Neural crest cell (in vitro differentiated cells): ENCODE measurements around the gene TMEM203. TPM values are rescaled to one million over a fixed set of nuclear protein-coding genes. Genes with fewer than 3 reads are reported as not detected.

Source experiments
- DNase-seq: peaks from one replicate; pipeline ENCODE4 v3.0.0; 2021; ENCODE audit warnings: low read depth, mixed read lengths, low spot score
- H3K27ac Mint-ChIP-seq: one replicate; pipeline ENCODE4 v1.8.0; 2021; ENCODE audit warnings: mild to moderate bottlenecking, mixed read lengths; ENCODE audit not compliant: unreplicated experiment
- H3K27me3 Mint-ChIP-seq: 2 replicates; pipeline ENCODE4 v1.8.0; 2021; ENCODE audit warnings: low read depth, mild to moderate bottlenecking, mixed read lengths
- H3K36me3 Mint-ChIP-seq: 2 replicates; pipeline ENCODE4 v1.8.0; 2021; ENCODE audit warnings: low read depth, mild to moderate bottlenecking, mixed read lengths
- H3K4me1 Mint-ChIP-seq: 2 replicates; pipeline ENCODE4 v1.8.0; 2021; ENCODE audit warnings: mixed read lengths
- H3K4me3 Mint-ChIP-seq: one replicate; pipeline ENCODE4 v1.8.0; 2021; ENCODE audit warnings: mild to moderate bottlenecking, mixed read lengths
- H3K9me3 Mint-ChIP-seq: 2 replicates; pipeline ENCODE4 v1.8.0; 2021; ENCODE audit warnings: mixed read lengths
- CTCF ChIP-seq: fragments of 200-600 bp; sonication (generic); conservative IDR thresholded peaks from 2 replicates; pipeline ENCODE4 v1.5.0; 2021; ENCODE audit warnings: antibody characterized with exemption, mild to moderate bottlenecking
- total RNA-seq: library from RNA; stranded (reverse); gene quantifications from 2 replicates; pipeline ENCODE4 v1.2.1, GENCODE V29; 2021

Gene TMEM203
- total RNA-seq, 1 donor from 2014 or later, result 49.7 TPM

GRCh38 chr9:137179761-137180160 is 25.7 kb downstream of the TMEM203 start:
- no peaks in the 10 kb centered on the region for H3K4me1 Mint-ChIP-seq
- no peak for TF ChIP-seq CTCF
- no peaks in the 10 kb centered on the region for H3K9me3 Mint-ChIP-seq
- DNase-seq, result no peak
- H3K27ac Mint-ChIP-seq, result no peak overlapping the region
- H3K4me3 Mint-ChIP-seq, result no peak overlapping the region
- H3K27me3 Mint-ChIP-seq, result peaks cover 19% of the 10 kb centered on the region
- peaks cover 2% of the 10 kb centered on the region for H3K36me3 Mint-ChIP-seq

DNA sequence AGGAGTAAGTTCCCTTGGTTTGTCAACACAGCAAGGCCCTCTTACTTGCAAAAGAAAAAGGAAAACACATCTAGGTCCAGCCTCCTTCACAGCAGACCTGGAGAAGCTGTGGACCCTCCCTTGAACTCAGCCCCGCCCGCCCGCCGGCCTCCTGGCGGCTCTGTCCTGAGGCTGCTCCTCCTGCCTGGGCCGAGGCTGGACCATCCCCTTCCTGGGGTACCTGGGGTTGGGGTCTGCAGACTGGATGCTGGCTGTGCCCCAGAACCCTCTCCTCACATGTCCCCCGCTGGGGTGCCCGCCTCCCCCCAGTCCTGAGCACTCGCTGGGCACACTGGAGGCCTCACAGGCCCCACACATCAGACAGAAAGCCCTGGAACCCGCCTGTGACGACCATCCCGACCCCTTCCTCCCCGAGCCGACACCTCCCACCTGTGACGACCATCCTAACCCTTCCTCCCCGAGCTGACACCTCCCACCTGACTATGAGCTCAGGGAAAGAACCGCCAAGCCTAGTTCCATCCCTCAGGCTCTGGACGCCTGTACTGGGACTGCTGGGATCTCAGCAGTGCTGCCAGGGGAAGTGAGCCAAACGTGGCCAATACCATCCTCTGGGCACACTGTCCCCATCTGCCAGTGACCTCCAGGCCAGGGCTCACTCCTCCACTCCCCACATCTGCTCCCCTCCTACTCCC is 26.4 kb downstream of the TMEM203 start:
- Mint-ChIP-seq H3K36me3 (peaks cover 2% of the 10 kb centered on the region), H3K9me3 (no peaks in the 10 kb centered on the region), H3K27me3 (peaks cover 25% of the 10 kb centered on the region), H3K4me1 (no peaks in the 10 kb centered on the region), H3K27ac (peak overlapping the region; percentile 75), H3K4me3 (no peak overlapping the region)
- DNase-seq, result no peak
- no peak for TF ChIP-seq CTCF

- Mint-ChIP-seq H3K9me3 (no peaks in the 10 kb centered on the region), H3K4me1 (no peaks in the 10 kb centered on the region), H3K4me3 (no peak overlapping the region), H3K27me3 (peaks cover 32% of the 10 kb centered on the region), H3K36me3 (peaks cover 2% of the 10 kb centered on the region), H3K27ac (no peak overlapping the region)
- TF ChIP-seq CTCF, result no peak
- no peak for DNase-seq
Observed at GRCh38 chr9:137178201-137178938, 27.1 kb downstream of the TMEM203 start.

- Mint-ChIP-seq H3K4me3 (peak overlapping the region; percentile 7), H3K27ac (no peak overlapping the region), H3K9me3 (no peaks in the 10 kb centered on the region), H3K27me3 (peaks cover 46% of the 10 kb centered on the region), H3K36me3 (peaks cover 2% of the 10 kb centered on the region), H3K4me1 (no peaks in the 10 kb centered on the region)
- no peak for DNase-seq
- peak; percentile 63 for TF ChIP-seq CTCF
Observed at GRCh38 chr9:137176302-137177182, 28.9 kb downstream of the TMEM203 start.

DNA sequence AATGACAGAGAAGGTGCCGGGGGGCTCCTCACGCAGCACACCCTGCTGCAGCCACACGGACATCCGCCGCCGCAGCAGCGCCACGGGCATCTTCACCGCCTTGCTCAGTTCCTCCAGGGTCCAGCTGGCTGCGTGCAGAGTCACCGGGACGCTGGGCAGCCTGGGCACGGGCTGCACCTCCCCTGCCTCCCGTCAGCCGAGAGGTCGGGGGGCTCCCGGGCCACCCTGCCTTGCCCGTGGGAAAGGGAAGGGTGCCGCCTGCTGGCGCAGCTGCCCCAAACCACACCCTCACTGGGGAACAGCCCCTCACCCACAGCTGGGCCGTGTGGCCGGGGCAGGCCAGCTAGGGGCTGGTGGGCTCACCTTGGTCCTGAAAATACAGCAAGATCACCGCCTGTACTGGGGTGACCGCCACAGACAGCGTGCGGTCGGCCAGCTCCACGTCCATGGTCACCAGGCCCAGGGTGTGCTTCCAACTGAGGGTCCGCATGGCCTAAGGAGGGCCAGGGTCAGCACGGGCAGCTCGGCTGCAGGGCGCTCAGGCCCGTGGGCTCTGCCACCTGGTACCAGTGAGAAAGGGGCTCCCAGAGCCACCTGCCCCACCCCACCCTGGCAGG is 30.0 kb downstream of the TMEM203 start:
- Mint-ChIP-seq H3K27ac (no peak overlapping the region), H3K4me1 (no peaks in the 10 kb centered on the region), H3K27me3 (peaks cover 57% of the 10 kb centered on the region), H3K36me3 (peaks cover 2% of the 10 kb centered on the region), H3K9me3 (no peaks in the 10 kb centered on the region), H3K4me3 (no peak overlapping the region)
- TF ChIP-seq CTCF, result no peak
- DNase-seq, result no peak
